ENCODE results near the gene ERP27. TPM values are rescaled to one million over a fixed set of nuclear protein-coding genes. Genes with fewer than 3 reads are reported as not detected.
A peak's percentile ranks its signal among the peaks of the same experiment; 100 is the strongest.

The ERP27 gene
- total and polyA plus RNA-seq, 2 donors (not counting 3 experiments of a cell fraction or from before 2014, with no cell fraction given), result 0.70 to 0.88 TPM

DNA sequence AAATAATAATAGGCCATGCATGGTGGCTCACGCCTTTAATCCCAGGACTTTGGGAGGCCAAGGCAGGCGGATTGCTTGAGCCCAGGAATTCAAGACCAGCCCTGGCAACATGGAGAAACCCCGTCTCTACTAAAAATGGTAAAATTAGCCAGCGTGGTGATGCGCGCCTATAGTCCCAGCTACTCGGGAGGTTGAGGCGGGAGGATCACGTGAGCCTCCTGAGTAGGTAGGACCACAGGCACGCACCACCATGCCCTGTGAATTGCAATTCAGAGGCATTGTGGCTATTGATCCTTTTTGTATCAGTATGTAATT lies 20.7 kb upstream of the ERP27 start:
- H3K9ac ChIP-seq (replicated peaks; ENCODE audit: extremely low read depth, insufficient read depth, low read length), result no peak overlapping the region
- H3K27me3 ChIP-seq (ENCODE audit: control insufficient read depth in 2 of 2, insufficient read depth in 2 of 2, low read length in 2 of 2), result no peaks in the 10 kb centered on the region
- peak overlapping the region; percentile 98 for H3K4me2 ChIP-seq (ENCODE audit: insufficient read depth, low read length)
- dilution Hi-C loops (cut with MboI; ENCODE audit: extremely low pct_ligation_motif_present, low sequenced_read_pairs), result loop anchor here (10.0 kb wide), 1 partner anchor 124 kb away; no protein-coding TSS in a partner anchor
- no peaks in the 10 kb centered on the region for H3K9me1 ChIP-seq (replicated peaks; ENCODE audit: control insufficient read depth, extremely low read depth, insufficient read depth, low read length)
- no peaks in the 10 kb centered on the region for H4K20me1 ChIP-seq (replicated peaks; ENCODE audit: control insufficient read depth, extremely low read depth, insufficient read depth, low read length)
- peaks cover 58% of the 10 kb centered on the region for H3K4me1 ChIP-seq (ENCODE audit: control insufficient read depth, extremely low read depth, insufficient read depth, low read length)
- H3K79me2 ChIP-seq (ENCODE audit: control insufficient read depth, insufficient read depth, low read length), result peaks cover 71% of the 10 kb centered on the region
- BruUV-seq (replicated peaks), result no TSS peak
- H3K4me3 ChIP-seq (replicated peaks in 1 of 3; ENCODE audit: insufficient read depth in 1 of 3, low read depth in 1 of 3, low read length in 3 of 3), result no peak overlapping the region
- DNase-seq (ENCODE audit: low read depth, low spot score) (no peak), FAIRE-seq (no peak)
- intact Hi-C loops (cut with micrococcal nuclease), result loop anchor here (5.0 to 10.0 kb wide), 2 partner anchors 592 to 704 kb away; partner anchors contain the start of gene ATF7IP
- POLR2A ChIA-PET, result no interaction called here
- H3K9me3 ChIP-seq (replicated peaks; ENCODE audit: control insufficient read depth, insufficient read depth, low read length), result no peaks in the 10 kb centered on the region
- H2AFZ ChIP-seq (ENCODE audit: low read depth, low read length), result no peak overlapping the region
- no peaks in the 10 kb centered on the region for H3K36me3 ChIP-seq (ENCODE audit: control insufficient read depth in 2 of 2, extremely low read depth in 1 of 2, insufficient read depth in 2 of 2, low read length in 2 of 2)
- CTCF ChIA-PET, result no interaction called here
- no peak overlapping the region for H3K27ac ChIP-seq (ENCODE audit: insufficient read depth, low read depth, low read length)
- TF ChIP-seq GATA2 (IDR thresholded peaks at IDR 0.05; ENCODE audit: insufficient read depth, insufficient read length, low read depth, low read length) (no peak), EZH2 (IDR thresholded peaks at IDR 0.05; ENCODE audit: borderline replicate concordance, low read depth, low read length, severe bottlenecking) (no peak), MYC (IDR thresholded peaks at IDR 0.05; ENCODE audit: low read depth, low read length) (no peak), FOS (IDR thresholded peaks at IDR 0.05; ENCODE audit: borderline replicate concordance, insufficient read depth, low read length) (no peak), JUN (IDR thresholded peaks at IDR 0.05; ENCODE audit: borderline replicate concordance, insufficient read depth, insufficient read length, low read depth) (no peak), POLR2AphosphoS5 (IDR thresholded peaks at IDR 0.05; ENCODE audit: insufficient read depth, low read depth, low read length) (no peak), POLR2A (IDR thresholded peaks at IDR 0.05; ENCODE audit: low read depth, low read length) (no peak)
- TF ChIP-seq, protein P1, sequence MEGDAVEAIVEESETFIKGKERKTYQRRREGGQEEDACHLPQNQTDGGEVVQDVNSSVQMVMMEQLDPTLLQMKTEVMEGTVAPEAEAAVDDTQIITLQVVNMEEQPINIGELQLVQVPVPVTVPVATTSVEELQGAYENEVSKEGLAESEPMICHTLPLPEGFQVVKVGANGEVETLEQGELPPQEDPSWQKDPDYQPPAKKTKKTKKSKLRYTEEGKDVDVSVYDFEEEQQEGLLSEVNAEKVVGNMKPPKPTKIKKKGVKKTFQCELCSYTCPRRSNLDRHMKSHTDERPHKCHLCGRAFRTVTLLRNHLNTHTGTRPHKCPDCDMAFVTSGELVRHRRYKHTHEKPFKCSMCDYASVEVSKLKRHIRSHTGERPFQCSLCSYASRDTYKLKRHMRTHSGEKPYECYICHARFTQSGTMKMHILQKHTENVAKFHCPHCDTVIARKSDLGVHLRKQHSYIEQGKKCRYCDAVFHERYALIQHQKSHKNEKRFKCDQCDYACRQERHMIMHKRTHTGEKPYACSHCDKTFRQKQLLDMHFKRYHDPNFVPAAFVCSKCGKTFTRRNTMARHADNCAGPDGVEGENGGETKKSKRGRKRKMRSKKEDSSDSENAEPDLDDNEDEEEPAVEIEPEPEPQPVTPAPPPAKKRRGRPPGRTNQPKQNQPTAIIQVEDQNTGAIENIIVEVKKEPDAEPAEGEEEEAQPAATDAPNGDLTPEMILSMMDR (IDR thresholded peaks at IDR 0.05; ENCODE audit: extremely low read depth in 1 of 2, insufficient read depth in 1 of 2, low read depth in 1 of 2, low read length in 2 of 2), result no peak
- TF ChIP-seq, protein P2, sequence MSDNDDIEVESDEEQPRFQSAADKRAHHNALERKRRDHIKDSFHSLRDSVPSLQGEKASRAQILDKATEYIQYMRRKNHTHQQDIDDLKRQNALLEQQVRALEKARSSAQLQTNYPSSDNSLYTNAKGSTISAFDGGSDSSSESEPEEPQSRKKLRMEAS (IDR thresholded peaks at IDR 0.05; ENCODE audit: insufficient read depth, insufficient read length), result no peak
